Measurements from ENCODE around the gene ZNF888.
A peak's percentile ranks its signal among the peaks of the same experiment; 100 is the strongest.
"Not testable (repeated sequence)": the region's sequence is repeated elsewhere in the genome, so short reads cannot be mapped to it uniquely, and the experiment has no call there.

ZNF888 gene

DNA sequence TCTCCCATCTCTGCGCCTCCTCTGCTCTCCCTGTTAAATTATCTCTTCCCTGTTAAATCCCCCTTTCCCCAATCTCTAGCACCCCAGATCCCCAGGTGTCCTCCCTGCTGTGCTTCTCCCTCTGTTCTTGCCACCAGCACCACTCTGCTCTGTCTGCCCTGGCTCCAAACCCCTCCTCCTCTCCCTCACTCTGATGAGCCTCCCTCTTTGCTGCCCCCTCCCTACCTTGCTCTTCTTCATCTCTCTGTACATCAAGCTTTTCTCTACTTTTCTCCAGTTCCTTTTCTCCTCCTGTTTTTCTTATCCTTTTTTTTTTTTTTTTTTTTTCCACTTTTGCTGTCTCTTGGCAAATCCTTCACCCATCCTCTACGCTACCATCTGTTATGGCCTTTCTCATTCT lies 18.3 kb upstream of the ZNF888 start:
- DNase-seq: not testable (repeated sequence)

DNA sequence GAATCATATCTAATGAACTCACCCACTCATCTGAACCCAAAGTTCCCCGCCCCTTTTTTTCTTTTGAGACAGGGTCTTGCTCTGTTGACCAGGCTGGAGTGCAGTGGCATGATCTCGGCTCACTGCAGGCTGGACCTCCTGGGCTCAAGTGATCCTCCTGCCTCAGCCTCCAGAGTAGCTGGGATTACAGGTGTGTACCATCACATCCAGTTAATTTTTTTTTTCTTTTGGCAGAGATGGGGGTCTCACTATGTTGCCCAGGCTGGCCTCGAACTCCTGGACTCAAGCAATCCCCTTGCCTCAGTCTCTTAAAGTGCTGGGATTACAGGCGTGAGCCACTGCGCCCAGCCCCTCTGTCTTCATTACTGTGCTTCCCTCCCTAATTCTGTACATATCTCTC lies 17.7 kb upstream of the ZNF888 start:
- not testable (repeated sequence) for DNase-seq

DNA sequence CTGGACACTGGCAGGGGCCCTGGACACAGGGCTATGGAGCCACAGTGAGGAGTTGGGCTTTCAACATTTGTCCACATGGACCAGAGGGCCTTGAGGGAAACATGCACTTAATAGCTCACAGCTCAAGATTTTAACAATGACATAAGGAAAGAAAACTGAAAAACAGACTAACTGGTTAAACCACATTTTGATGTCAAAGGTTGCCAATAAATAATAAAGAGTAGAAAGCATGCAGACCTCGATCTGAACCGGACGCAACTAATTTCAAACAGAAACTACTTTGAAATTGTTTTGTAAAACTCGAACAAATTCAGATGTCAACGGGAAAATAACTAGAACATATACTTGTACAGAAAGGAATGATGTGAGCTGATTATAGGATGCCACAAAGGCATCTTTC lies 15.5 kb upstream of the ZNF888 start:
- DNase-seq: no peak

DNA sequence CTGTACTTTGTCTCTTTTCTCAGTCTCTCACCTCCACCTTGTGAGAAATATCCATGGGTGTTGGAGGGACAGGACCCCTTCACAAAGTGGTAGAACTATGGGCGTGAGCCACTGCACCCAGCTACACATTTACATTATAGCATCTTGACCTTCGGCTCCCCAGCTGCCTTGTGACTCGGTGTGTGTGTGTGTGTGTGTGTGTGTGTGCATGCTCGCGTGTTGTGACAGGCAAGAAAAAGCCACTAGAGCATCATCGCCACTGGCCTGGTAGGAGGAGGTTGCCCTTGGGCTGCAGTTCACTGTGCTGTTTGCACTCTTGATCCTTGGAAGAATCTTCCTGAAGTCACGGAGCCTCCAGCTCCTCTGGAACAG lies 13.7 kb upstream of the ZNF888 start:
- no peak for DNase-seq

DNA sequence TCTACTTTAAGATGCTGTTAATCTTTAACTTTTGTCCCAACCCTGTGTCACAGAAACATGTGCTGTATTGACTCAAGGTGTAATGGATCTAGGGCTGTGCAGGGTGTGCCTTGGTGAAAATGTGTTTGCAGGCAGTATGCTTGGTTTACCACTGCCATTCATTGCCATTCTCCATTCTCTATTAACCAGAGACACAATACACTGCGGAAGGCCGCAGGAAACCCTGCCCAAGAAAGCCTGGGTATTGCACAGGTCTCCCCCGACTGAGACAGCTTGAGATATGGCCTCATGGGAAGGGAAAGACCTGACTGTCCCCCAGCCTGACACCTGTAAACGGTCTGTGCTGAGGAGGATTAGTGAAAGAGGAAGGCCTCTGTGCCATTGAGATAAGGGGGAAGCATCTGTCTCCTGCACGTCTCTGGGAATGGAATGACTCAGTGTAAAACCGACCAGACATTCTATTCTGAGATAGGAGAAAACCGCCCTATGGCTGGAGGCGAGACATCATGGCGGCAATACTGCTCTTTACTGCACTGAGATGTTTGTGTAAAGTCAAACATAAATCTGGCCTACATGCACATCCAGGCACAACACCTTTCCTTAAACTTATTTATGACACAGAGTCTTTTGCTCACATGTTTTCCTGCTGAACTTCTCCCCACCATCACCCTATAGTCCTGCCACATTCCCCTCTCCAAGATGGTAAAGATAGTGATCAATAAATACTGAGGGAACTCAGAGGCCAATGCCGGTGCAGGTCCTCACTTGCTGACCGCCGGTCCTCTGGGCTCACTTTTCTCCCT lies 13.1 kb upstream of the ZNF888 start:
- no peak for DNase-seq

DNA sequence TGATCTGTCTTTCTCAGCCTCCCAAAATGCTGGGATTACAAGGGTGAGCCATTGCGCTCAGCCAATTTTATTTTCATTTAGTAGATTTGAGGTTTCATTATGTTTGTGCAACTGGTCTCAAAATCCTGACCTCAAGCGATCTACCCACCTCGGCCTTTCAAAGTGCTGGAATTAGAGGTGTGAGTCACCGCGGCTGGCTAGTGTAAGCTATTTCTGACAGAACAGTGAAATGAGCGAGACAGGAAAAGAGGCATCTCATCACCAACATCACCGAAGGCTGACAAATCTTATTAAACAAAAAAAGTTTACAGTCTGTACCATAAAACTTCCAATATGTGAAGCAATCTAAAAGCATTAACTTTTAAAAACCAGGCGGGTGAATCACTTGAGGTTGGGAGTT lies 12.2 kb upstream of the ZNF888 start:
- DNase-seq: no peak

DNA sequence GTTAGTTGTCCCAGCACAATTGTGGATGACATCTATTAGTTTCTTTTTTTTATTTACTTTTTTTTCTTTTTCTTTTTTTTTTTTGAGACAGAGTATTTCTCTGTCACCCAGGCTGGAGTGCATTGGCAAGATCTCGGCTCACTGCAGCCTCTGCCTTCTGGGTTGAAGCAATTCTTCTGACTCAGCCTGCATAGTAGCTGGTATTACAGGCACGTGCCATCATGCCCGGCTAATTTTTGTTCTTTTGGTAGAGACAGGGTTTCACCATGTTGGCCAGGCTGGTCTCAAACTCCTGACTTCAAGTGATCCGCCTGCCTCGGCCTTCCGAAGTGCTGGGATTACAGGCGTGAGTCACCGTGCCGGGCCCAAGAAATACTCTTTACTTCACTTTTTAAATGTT lies 1.4 kb upstream of the ZNF888 start:
- not testable (repeated sequence) for DNase-seq

DNA sequence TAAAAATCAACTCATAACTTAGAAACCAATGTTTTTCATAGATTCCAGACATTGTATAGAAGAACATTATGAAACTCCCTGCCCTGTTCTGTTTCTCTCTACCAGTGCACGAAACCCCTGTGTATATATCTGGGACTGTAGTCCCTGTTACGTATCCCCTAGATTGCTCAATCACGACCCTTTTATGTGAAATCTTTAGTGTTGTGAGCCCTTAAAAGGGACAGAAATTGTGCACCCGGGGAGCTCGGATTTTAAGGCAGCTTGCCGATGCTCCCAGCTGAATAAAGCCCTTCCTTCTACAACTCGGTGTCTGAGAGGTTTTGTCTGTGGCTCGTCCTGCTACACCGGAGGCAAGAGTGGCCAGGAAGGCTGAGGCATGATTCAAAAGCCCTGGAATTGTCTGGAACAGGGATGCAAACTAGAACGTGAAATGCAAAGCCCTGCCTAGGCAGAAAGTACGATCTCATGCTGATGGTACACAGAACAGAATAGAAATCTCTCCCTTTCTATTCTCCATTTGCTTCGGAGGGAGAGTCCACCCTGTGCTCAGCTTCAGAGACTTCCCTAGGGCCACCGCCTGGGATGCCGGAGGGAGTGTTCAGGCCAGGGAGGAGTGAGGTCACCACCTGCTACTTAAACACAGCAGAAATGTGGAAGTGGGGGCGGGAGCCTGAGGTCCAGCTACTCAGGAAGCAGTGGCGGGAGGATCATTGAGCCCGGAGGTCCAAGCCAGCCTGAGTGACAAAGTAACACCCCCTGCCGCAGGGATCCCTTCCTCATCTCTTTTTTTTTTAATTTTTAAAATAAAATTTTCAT lies 758 bp upstream of the ZNF888 start:
- no peak for DNase-seq

DNA sequence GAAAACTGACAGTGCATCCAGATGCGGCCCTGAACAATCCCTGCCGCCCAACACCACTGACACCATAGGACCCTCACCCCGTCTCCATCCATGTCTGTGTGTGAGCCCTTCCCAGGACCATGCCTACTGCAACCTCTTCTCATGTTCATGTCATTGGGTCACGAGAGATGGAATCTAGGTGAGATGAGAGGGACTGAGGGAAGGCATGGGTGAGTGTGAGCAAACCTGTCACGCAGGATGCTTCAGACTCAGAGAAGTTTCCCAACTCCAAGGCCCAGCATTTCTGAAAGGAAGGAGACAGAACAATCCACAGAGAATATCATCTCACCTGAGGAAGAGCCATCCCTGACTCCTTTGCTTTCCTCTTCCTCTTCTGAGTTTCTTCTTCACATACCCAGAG lies 5.7 kb downstream of the ZNF888 start:
- DNase-seq: no peak

DNA sequence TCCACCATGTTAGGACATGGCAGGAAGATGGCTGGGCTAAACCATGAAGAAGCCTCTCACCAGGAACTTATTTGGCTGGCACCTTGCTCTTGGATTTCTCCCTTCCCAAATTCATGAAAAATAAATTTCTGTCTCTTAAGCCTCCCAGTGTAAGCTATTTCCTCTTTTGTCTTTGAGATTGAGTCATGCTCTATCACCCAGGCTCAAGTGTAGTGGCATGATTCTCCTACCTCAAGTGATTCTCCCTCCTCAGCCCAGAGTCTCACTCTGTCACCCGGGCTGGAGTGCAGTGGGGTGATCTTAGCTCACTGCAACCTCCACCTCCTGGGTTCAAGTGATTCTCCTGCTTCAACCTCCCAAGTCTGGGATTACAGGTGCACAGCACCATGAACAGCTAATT lies 12.6 kb downstream of the ZNF888 start:
- DNase-seq: no peak

DNA sequence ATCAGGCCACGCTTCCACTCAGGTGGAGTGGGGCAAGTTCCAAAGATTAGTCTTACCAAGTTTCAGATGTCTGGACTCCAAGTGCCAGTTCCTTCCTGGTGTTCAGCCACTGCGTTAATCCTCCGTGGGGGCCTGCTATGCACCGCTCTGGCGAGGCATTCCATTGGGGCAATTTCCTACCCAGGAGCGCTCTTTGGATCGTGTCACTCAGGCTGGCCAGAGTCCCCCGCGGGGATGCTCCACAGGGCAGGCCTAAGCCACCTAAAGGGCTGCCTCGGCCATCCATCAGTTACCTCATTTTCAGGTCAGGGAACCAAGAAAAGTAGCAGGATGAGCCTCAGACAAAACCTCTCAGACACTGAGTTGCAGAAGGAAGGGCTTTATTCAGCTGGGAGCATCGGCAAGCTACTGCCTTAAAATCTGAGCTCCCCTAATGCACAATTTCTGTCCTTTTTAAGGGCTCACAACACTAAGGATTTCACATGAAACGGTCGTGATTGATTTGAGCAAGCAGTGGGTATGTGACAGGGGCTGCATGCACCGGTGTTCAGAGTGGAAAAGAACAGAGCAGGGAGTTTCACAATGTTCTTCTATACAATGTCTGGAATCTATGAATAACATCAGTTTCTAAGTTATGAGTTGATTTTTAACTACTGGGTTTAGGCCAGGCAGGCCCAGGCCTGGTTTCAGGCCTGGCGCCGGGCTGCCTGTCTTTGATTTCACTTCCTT lies 19.0 kb downstream of the ZNF888 start:
- DNase-seq: not testable (repeated sequence)

DNA sequence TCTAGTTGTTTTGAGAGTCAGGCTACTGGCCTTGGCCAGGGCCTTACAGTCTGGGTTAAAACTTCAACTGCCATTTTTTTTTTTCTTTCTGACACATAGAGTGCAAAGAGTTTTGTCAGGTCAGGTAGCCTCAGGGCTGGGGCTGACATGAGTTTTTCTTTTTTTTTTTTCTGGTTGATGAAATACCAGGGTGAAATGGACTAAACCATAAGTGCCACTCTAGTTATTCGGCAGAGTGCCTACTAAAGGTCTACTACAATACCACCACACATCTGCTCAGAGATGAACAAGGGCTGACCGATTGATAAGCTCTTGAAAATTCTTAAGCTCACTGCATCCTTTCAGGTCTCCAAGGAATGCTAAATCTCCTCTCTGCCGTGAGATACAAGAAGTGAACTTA lies 21.4 kb downstream of the ZNF888 start:
- no peak for DNase-seq

DNA sequence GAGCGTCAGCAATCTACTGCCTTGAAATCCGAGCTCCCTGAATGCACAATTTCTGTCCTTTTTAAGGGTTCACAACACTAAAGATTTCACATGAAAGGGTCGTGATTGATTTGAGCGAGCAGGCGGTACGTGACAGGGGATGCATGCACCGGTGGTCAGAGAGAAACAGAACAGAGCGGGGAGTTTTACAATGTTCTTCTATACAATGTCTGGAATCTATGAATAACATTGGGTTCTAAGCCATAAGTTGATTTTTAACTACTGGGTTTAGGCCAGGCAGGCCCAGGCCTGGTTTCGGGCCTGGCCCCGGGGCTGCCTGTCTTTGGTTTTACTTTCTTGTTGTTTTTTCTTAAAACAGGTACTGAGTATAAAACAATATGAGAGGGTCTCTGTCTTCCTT lies 24.6 kb downstream of the ZNF888 start:
- not testable (repeated sequence) for DNase-seq

DNA sequence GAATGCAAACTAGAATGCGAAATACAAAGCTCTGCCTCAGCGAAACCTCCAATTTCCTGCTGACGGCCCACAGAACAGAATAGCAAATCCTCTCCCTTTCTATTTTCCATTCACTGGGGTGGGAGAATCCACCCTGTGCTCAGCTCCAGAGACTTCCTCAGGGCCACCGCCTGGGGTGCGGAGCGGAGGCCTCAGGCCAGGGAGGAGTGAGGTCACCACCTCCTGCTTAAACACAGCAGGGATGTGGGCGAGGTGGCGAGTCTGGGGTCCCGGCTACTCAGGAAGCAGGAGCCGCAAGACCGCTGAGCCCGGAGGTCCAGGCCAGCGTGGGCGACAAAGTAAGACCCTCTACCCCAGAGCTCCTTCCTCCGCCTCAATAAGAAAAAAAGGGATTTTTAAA lies 25.1 kb downstream of the ZNF888 start:
- DNase-seq: no peak

DNA sequence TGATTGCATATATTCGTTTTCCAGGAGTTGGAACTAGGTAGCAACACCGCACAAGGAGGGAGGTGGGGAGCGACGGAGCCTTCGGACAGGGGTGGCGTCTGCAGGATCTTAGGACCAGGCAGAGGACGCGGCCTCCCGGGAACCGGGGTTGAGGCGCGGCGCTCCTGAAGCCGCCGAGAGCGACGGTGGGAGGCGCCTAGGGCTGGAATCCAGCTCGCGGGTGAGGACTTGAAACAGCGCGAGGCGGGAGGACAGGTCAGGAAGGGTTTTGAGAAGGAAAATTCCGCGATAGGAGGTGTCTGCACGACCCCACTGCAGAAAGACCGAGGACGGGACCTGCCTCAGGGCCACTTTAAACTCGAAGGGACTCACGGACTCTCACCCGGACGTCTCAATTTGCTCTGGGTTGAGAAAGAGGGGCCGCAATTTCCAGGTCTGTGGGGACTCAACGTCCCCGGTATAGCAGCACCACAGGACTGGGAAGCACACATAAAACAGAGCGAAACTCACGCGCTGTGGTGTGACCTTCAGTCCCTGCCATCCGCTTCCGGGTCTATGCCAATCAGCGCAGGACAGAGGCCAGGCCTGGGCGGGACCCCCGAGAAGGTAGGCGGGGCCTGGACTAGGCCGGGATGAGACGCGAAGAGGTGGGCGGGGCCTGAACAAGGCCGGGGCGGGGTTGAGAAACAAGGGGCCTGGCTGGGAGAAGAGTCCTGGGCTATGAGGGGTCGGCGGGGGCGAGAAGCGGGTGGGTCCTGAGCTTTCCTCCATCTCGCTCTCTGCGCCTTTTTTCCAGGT lies 25.9 kb downstream of the ZNF888 start, which contains the start of gene ZNF320:
TSS of gene ZNF320 (minus strand) at position 498 of the 798 bp plus-strand sequence. CDS start 7,380 bp downstream, outside the sequence.
- DNase-seq: peak; percentile 91

DNA sequence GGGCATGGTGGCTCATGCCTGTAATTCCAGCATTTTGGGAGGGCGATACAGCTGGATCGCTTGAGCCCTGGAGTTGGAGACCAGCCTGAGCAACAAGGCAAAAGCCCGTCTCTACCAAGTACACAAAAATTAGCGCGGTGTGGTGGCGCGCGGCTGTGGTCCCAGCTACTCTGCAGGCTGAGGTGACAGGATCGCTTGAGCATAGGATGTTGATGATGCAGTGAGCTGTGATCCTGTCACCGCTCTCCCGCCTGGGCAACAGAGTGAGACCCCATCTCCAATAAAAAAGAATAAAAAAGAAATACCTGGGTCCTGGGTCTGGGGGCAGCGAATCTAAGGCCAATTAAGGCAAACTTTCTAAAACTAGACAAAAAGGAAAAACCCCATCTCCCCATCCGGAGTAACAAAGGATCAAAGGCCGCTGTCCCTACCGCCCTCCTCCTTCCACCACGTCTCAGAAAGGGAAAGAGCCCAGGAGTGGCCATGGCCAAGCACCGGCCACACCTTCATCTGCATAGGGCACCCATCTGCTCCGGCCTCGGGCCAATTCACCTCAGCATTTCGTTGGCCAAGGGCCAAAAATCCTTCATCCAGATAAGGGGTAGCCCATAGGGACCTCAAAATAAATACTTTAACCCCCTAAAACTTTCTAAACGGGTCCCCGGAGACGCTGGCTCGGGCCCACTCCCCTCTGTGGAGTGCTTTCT lies 26.6 kb downstream of the ZNF888 start:
- DNase-seq: peak; percentile 53

DNA sequence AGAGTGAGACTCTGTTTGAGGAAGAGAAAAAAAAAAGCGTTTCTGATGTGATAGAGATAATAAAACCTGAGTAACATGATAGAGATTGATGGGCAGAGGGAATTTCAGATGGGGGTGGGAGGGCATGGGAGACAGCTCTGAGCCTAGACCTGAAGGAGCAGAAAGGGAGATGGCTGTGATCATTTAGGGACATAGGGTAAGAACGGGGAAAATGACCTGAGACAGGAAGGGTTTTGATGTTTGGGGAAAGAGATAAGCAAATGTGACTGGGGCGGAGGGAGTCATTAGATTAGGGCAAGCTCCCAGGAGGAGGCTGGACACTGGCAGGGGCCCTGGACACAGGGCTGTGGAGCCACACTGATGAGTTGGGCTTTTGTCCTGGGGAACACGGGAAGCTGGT lies 31.9 kb downstream of the ZNF888 start:
- no peak for DNase-seq

DNA sequence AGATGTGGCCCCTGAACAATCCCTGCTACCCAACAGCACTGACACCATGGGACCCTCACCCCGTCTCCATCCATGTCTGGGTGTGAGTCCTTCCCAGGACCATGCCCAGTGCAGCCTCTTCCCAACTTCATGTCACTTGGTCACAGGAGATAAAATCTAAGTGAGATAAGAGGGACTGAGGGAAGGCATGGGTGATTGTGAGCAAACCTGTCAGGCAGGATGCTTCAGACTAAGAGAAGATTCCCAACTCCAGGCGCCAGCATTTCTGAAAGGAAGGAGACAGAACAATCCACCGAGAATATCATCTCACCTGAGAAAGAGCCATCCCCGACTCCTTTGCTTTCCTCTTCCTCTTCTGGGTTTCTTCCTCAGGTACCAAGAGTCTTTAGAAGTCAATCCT lies 33.3 kb downstream of the ZNF888 start:
- no peak for DNase-seq

DNA sequence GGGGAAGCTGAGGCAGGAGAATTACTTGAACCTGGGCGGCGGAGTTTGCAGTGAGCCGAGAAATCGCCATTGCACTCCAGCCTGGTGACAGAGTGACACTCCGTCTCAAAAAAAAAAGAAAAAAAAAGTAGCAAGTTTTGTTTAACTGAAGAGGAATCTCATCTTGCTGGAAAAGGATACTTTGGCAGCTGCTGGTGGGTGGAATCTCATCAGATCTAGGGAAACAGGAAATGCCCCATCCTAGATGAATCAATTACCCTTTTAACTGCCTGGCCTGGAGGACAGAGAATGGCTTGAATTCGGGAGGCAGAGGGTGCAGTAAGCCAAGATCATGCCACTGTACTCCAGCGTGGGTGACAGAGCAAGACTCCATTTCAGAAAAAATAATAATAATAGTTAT lies 34.2 kb downstream of the ZNF888 start:
- no peak for DNase-seq

DNA sequence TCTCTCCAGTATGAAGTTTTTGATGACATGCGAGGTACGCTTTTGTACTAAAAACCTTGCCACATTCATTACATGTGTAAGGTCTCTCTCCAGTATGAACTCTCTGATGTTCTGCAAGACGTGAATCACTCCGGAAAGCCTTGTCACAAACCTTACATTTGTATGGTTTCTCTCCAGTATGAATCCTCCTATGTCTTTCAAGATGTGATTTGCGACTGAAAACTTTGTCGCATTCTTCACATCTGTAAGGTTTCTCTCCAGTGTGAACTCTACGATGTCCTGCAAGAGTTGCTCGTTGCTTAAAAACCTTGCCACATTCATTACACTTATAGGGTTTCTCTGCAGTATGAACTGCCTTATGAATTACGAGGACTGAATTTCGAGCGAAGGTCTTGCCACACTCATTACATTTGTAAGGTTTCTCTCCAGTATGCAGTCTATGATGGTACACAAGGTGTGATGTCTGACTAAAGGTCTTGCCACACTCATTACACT lies 42.3 kb downstream of the ZNF888 start:
- no peak for DNase-seq

DNA sequence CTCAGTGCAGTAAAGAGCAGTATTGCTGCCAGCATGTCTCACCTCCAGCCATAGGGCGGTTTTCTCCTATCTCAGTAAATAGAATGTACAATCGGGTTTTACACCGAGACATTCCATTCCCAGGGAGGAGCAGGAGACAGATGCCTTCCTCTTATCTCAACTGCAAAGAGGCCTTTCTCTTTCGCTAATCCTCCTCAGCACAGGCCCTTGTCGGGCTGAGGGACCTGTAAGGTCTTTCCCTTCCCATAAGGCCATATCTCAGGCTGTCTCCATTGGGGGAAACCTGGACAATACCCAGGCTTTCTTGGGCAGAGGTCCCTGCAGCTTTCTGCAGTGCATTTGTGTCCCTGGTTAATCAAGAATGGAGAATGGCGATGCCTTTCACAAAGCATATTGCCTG lies 50.2 kb downstream of the ZNF888 start:
- not testable (repeated sequence) for DNase-seq

DNA sequence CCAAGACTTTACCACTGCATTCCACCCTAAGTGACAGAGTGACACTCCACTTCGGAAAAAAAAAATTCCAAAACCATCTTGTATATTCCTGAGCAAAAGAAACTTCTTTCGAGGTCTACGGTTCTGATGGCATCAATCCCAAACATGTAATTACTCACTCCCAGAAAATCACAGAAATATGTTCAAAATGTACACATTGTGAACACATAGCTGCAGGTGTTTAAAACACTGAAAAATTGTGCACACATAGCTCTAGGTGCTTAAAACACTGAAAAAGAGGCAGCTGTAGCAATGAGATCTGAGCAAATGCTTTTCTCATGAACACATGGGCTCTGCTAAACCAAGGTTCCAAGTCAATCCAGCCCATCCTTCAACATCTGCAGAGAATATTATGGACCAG lies 51.8 kb downstream of the ZNF888 start:
- DNase-seq: no peak
